Astrocyte of the cerebellum (primary cell): ENCODE results near the gene GSPT2.
"Not testable (repeated sequence)": the region's sequence is repeated elsewhere in the genome, so short reads cannot be mapped to it uniquely, and the experiment has no call there.

Experiments
- DNase-seq: peaks from one replicate; pipeline ENCODE4 v3.0.0-alpha.2; 2011; ENCODE audit warnings: low read depth
- H3K4me3 ChIP-seq: 2 replicates; pipeline ENCODE4 v1.5.1; 2011; ENCODE audit warnings: mild to moderate bottlenecking, low read depth, low read length, moderate library complexity
- in situ Hi-C: cut with HindIII; loops from 2 replicates; pipeline ENCODE4 v1.10.0; 2017; ENCODE audit warnings: low sequenced_read_pairs
- TF ChIP-seq, protein P1 (sequence below): IDR thresholded peaks from 2 replicates; pipeline ENCODE4 v1.5.1; 2012; ENCODE audit warnings: low read length, low read depth, moderate library complexity, mild to moderate bottlenecking; ENCODE audit errors: missing control alignments

GSPT2 gene

DNA sequence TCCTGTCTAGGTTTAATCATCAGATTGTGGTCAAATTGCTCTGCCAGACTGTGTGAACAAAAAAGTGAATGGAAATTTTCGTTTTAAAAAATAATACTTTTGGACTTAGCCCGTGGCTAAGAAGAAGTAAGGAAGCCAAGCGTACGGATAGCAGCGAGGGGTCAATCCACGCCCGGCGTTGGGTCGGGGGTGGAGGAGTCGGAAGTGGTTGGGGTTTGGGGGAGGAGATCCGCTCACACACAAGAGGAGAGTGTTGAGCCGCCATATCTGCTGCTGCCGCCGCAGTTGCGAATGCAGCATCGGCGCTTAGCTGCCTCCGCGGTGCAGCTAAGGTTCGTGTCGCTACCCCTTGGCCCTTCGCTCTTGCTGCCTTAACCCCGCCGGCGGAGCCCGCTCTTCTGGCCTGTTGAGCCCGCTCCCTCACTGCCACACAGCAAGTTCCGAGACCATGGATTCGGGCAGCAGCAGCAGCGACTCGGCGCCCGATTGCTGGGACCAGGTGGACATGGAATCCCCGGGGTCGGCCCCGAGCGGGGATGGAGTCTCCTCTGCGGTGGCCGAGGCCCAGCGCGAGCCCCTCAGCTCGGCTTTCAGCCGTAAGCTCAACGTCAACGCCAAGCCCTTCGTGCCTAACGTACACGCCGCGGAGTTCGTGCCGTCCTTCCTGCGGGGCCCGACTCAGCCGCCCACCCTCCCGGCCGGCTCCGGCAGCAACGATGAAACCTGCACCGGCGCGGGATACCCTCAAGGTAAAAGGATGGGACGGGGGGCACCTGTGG is at the start of gene GSPT2:
TSS of gene GSPT2 (plus strand) at position 264 of the 779 bp plus-strand sequence. CDS start at position 449, 185 bp downstream.
- in situ Hi-C loops = no loop called here
- TF ChIP-seq, protein P1, sequence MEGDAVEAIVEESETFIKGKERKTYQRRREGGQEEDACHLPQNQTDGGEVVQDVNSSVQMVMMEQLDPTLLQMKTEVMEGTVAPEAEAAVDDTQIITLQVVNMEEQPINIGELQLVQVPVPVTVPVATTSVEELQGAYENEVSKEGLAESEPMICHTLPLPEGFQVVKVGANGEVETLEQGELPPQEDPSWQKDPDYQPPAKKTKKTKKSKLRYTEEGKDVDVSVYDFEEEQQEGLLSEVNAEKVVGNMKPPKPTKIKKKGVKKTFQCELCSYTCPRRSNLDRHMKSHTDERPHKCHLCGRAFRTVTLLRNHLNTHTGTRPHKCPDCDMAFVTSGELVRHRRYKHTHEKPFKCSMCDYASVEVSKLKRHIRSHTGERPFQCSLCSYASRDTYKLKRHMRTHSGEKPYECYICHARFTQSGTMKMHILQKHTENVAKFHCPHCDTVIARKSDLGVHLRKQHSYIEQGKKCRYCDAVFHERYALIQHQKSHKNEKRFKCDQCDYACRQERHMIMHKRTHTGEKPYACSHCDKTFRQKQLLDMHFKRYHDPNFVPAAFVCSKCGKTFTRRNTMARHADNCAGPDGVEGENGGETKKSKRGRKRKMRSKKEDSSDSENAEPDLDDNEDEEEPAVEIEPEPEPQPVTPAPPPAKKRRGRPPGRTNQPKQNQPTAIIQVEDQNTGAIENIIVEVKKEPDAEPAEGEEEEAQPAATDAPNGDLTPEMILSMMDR = no peak
- peak within 1 kb of the TSS; percentile 63 for H3K4me3 ChIP-seq
- DNase-seq = peak; percentile 46

DNA sequence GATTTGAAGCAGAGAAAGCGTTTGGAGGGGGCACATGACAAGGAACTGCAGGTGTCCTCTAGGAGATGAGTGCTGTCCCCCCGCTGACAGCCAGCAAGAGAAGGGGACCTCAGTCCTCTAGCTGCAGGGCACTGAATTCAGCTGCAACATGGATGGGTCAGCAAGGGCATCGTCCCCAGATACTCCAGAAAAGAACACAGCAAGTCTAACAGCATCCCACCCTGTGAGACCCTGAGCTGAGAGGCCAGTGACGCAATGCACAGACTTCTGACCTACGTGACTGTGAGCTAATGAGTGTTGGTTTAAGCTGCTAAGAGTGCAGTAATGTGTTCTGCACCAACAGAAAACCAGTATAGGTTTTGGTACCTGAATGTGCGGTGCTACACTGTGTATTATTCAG is 49.0 kb upstream of the GSPT2 start:
- no peak for DNase-seq
- in situ Hi-C loops = no loop called here
- TF ChIP-seq, protein P1 = no peak
- no peak overlapping the region for H3K4me3 ChIP-seq

DNA sequence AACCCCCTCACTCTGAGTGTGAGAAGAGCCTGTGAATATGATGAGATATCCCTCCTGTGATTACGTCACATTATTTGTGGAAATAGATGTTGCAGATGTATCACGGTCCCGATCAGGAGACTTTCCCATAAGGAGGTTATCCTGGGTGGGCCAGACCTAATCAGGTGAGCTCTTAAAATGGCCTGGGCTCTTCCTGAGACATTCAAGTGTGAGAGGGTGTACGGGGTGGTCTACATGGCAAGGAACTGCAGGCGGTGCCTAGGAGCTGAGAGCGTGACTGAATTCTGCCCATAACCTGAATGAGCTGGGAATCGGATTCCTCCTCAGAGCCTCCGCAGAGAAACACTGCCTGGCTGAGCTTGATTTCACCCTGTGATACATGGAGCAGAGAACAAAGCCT is 45.8 kb upstream of the GSPT2 start:
- in situ Hi-C loops = no loop called here
- TF ChIP-seq, protein P1 = no peak
- no peak for DNase-seq
- H3K4me3 ChIP-seq = no peak overlapping the region

DNA sequence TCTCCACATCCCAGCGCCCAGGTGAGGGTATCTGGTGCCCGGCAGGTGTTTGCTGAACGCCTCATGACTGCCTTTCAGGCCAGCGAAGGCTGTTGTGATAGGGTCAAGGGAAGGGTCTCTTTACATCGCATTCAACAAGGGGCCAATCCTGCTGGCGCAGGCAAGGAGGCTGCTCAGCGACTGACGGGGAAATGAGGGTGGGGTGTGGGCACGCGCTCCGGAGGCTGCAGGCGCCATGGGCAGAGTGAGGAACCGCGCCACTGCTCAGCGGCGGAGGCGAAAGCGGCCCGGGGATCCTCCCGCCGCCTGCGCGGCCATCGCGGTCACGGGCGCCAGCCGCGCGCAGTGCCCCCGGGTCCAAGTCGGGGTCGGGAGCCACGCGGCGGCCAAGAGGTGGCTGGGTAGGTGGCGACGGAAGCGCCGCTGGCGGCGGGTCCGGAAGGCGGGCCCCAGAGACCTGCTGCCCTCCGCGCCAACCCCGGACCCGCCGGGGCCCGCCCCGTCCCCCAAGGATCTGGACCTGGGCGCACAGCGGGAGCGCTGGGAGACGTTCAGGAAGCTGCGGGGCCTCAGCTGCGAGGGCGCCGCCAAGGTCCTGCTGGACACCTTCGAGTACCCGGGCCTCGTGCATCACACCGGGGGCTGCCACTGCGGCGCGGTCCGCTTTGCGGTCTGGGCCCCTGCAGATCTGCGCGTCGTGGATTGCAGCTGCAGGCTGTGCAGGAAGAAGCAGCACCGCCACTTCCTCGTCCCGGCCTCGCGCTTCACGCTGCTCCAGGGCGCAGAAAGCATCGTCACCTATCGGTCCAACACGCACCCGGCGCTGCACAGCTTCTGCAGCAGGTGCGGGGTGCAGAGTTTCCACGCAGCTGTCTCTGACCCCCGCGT is 32.7 kb upstream of the GSPT2 start, which contains the start of gene CENPVL1:
TSS of gene CENPVL1 (plus strand) at position 236 of the 888 bp plus-strand sequence. CDS start at position 236, 0 bp downstream.
- DNase-seq, in situ Hi-C loops, H3K4me3 ChIP-seq: not testable (repeated sequence)

DNA sequence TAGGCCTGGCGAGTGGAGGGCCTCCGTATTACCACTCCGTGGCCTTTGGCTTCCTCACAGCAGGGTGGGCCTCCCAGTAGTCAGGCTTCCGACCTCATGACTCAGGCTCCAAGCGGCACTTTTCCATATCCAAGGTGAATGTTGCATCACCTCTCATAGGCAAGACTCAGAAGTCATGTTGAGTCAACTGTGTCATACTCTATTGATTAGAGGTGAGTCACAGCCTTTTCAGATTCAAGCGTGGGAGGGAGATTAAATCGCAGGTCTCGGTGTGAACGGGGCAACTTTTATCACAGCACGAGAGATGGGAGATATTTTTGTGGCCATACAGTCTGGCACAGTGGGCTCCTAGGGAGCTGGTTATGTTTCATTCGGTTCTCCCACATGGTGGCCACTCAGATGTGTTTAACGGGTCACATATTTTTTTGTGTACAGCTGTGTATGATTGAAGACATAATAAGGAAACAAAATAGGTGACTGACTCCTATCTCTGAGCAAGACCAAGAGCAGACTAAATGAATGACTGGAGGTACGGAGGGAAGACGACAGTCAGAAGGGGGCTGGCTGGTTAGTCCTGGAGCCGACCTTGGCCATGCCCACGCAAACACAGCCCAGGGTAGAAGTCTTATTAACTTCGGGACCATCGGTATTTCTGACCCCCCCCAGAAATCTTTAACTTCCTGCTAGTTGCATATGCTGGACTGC is 30.1 kb upstream of the GSPT2 start:
- DNase-seq, H3K4me3 ChIP-seq, in situ Hi-C loops: not testable (repeated sequence)

DNA sequence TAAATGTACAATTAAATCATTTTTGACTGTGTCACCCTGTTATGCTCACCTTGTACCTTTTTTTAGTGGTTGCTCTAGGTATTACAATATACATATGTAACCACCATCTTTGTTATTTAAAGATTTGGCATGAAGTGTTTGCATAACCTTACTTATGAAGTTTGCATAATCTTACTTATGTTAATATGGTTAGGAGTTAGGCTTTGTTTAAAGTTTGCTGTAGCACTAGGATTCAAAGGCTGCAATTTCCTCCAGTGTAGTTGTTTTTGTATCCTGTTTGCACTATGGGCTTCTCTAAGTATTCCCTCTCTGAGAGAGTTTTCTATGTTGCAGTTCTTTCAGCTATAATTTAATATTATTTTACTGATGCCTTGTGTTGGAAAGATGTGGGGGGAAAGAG is 15.0 kb upstream of the GSPT2 start:
- TF ChIP-seq, protein P1 = no peak
- no peak overlapping the region for H3K4me3 ChIP-seq
- in situ Hi-C loops = no loop called here
- DNase-seq = no peak

DNA sequence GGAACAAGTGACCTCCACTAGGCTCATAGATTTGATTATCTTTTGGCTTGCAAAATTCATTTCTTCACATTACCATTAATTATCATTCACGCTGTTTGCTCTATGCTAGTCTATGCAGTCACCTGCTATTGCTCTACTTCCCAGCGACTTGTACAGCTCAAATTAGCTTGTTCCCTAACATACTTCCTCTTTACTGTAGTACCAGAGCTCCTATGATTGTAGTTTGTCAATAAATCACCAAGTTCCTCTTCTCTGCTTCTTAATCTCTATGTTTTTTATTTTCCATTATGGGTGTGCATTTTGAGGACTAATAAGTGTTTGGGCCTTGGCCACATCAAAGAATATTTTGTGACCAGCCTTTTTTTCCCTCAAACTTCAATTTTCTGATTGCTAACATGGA is 6.2 kb upstream of the GSPT2 start:
- no peak for DNase-seq
- TF ChIP-seq, protein P1 = no peak
- in situ Hi-C loops = no loop called here
- H3K4me3 ChIP-seq = no peak overlapping the region
